Measurements from ENCODE around the gene FGGY. TPM values are rescaled to one million over a fixed set of nuclear protein-coding genes. Genes with fewer than 3 reads are reported as not detected.
A peak's percentile ranks its signal among the peaks of the same experiment; 100 is the strongest.
"Not testable (repeated sequence)": the region's sequence is repeated elsewhere in the genome, so short reads cannot be mapped to it uniquely, and the experiment has no call there.

Gene FGGY
- total RNA-seq, 2 donors from 2014 or later, result 14.1 to 14.8 TPM

GRCh38 chr1:59556398-59556797 lies 259.5 kb downstream of the FGGY start:
- Mint-ChIP-seq H3K27me3 (ENCODE audit: insufficient read depth) (no peaks in the 10 kb centered on the region), H3K36me3 (ENCODE audit: low read depth) (peaks cover 23% of the 10 kb centered on the region), H3K9me3 (peaks cover 35% of the 10 kb centered on the region), H3K27ac (no peak overlapping the region), H3K4me1 (peaks cover 44% of the 10 kb centered on the region), H3K4me3 (no peak overlapping the region)
- no peak for TF ChIP-seq CTCF (conservative IDR thresholded peaks at IDR 0.05)
- Histone ChIP-seq H3K27me3 (ENCODE audit: control insufficient read depth, insufficient read depth, low read length, poor library complexity, severe bottlenecking) (no peaks in the 10 kb centered on the region), H3K9me3 (ENCODE audit: control insufficient read depth, low read length) (peaks cover 35% of the 10 kb centered on the region), H3K9ac (ENCODE audit: extremely low read depth, low read length, poor library complexity, severe bottlenecking) (no peak overlapping the region), H3K4me3 (ENCODE audit: low read length) (no peak overlapping the region), H3K4me1 (ENCODE audit: control insufficient read depth, insufficient read depth, low read length) (peaks cover 5% of the 10 kb centered on the region), H3K27ac (ENCODE audit: low read depth, low read length) (no peak overlapping the region), H3K36me3 (ENCODE audit: control insufficient read depth, insufficient read depth, low read length) (no peaks in the 10 kb centered on the region)
- no peak for DNase-seq
- WGBS, 2 experiments (ENCODE audit: insufficient coverage in 1 of 2, insufficient read length in 1 of 2), result 91 to 100% methylated on average over 1 of the region's 1 CpG

GRCh38 chr1:59556802-59557548 lies 260.1 kb downstream of the FGGY start:
- TF ChIP-seq CTCF (conservative IDR thresholded peaks at IDR 0.05), result no peak
- H3K27ac Mint-ChIP-seq, result no peak overlapping the region
- H3K4me1 Mint-ChIP-seq, result peaks cover 41% of the 10 kb centered on the region
- H3K36me3 ChIP-seq (ENCODE audit: control insufficient read depth, insufficient read depth, low read length), result no peaks in the 10 kb centered on the region
- H3K9me3 ChIP-seq (ENCODE audit: control insufficient read depth, low read length), result peaks cover 32% of the 10 kb centered on the region
- no peaks in the 10 kb centered on the region for H3K27me3 Mint-ChIP-seq (ENCODE audit: insufficient read depth)
- no peak overlapping the region for H3K4me3 Mint-ChIP-seq
- peaks cover 34% of the 10 kb centered on the region for H3K9me3 Mint-ChIP-seq
- H3K4me1 ChIP-seq (ENCODE audit: control insufficient read depth, insufficient read depth, low read length), result peaks cover 5% of the 10 kb centered on the region
- no peak overlapping the region for H3K27ac ChIP-seq (ENCODE audit: low read depth, low read length)
- WGBS, 2 experiments (ENCODE audit: insufficient coverage in 1 of 2, insufficient read length in 1 of 2), result 86 to 89% methylated on average over 3 to 8 of the region's 8 CpGs
- H3K36me3 Mint-ChIP-seq (ENCODE audit: low read depth), result peaks cover 23% of the 10 kb centered on the region
- no peak overlapping the region for H3K9ac ChIP-seq (ENCODE audit: extremely low read depth, low read length, poor library complexity, severe bottlenecking)
- H3K4me3 ChIP-seq (ENCODE audit: low read length), result peak overlapping the region; percentile 32
- H3K27me3 ChIP-seq (ENCODE audit: control insufficient read depth, insufficient read depth, low read length, poor library complexity, severe bottlenecking), result no peaks in the 10 kb centered on the region
- DNase-seq, result no peak

- no peaks in the 10 kb centered on the region for H3K36me3 ChIP-seq (ENCODE audit: control insufficient read depth, insufficient read depth, low read length)
- Mint-ChIP-seq H3K4me3 (no peak overlapping the region), H3K4me1 (peaks cover 37% of the 10 kb centered on the region), H3K9me3 (peaks cover 34% of the 10 kb centered on the region), H3K27ac (no peak overlapping the region), H3K36me3 (ENCODE audit: low read depth) (peaks cover 23% of the 10 kb centered on the region), H3K27me3 (ENCODE audit: insufficient read depth) (no peaks in the 10 kb centered on the region)
- no peak overlapping the region for H3K27ac ChIP-seq (ENCODE audit: low read depth, low read length)
- no peaks in the 10 kb centered on the region for H3K27me3 ChIP-seq (ENCODE audit: control insufficient read depth, insufficient read depth, low read length, poor library complexity, severe bottlenecking)
- no peak for TF ChIP-seq CTCF (conservative IDR thresholded peaks at IDR 0.05)
- 89% methylated on average over 1 of the region's 1 CpG; no CpG with 5 or more reads in 1 of the 2 experiments for WGBS, 2 experiments (ENCODE audit: insufficient coverage in 1 of 2, insufficient read length in 1 of 2)
- peaks cover 5% of the 10 kb centered on the region for H3K4me1 ChIP-seq (ENCODE audit: control insufficient read depth, insufficient read depth, low read length)
- no peak for DNase-seq
- H3K9ac ChIP-seq (ENCODE audit: extremely low read depth, low read length, poor library complexity, severe bottlenecking), result no peak overlapping the region
- H3K4me3 ChIP-seq (ENCODE audit: low read length), result peak overlapping the region; percentile 32
- H3K9me3 ChIP-seq (ENCODE audit: control insufficient read depth, low read length), result peaks cover 32% of the 10 kb centered on the region
Measured at GRCh38 chr1:59557549-59557885, 260.6 kb downstream of the FGGY start.

GRCh38 chr1:59558580-59558979 lies 261.7 kb downstream of the FGGY start:
- H3K36me3 ChIP-seq (ENCODE audit: control insufficient read depth, insufficient read depth, low read length); H3K4me3 ChIP-seq (ENCODE audit: low read length); DNase-seq; H3K4me1 ChIP-seq (ENCODE audit: control insufficient read depth, insufficient read depth, low read length); H3K4me3 Mint-ChIP-seq; H3K27me3 Mint-ChIP-seq (ENCODE audit: insufficient read depth); H3K9ac ChIP-seq (ENCODE audit: extremely low read depth, low read length, poor library complexity, severe bottlenecking); H3K27me3 ChIP-seq (ENCODE audit: control insufficient read depth, insufficient read depth, low read length, poor library complexity, severe bottlenecking); H3K27ac ChIP-seq (ENCODE audit: low read depth, low read length); H3K27ac Mint-ChIP-seq: not testable (repeated sequence)
- WGBS, 2 experiments (ENCODE audit: insufficient coverage in 1 of 2, insufficient read length in 1 of 2), result 92 to 100% methylated on average over 2 to 3 of the region's 3 CpGs
- Mint-ChIP-seq H3K4me1 (peaks cover 26% of the 10 kb centered on the region), H3K9me3 (peaks cover 34% of the 10 kb centered on the region), H3K36me3 (ENCODE audit: low read depth) (peaks cover 23% of the 10 kb centered on the region)
- H3K9me3 ChIP-seq (ENCODE audit: control insufficient read depth, low read length), result peaks cover 32% of the 10 kb centered on the region

Data from endodermal cell (in vitro differentiated cells).